ENCODE measurements around the gene ZNF318.
"Not testable (repeated sequence)": the region's sequence is repeated elsewhere in the genome, so short reads cannot be mapped to it uniquely, and the experiment has no call there.

Gene ZNF318

GRCh38 chr6:43335469-43335868, 34.0 kb downstream of the ZNF318 start:
- DNase-seq = no peak

- no peak for DNase-seq
These were observed 34.9 kb downstream of the ZNF318 start for GRCh38 chr6:43334466-43335095.

- DNase-seq = no peak
These were observed 37.6 kb downstream of the ZNF318 start for GRCh38 chr6:43331891-43332290.

- DNase-seq = no peak
These were observed 38.0 kb downstream of the ZNF318 start for GRCh38 chr6:43331470-43331869.

GRCh38 chr6:43328528-43328927, 40.9 kb downstream of the ZNF318 start:
- DNase-seq = no peak

GRCh38 chr6:43325876-43326275, 43.6 kb downstream of the ZNF318 start:
- DNase-seq = no peak

GRCh38 chr6:43318011-43318410, 51.4 kb downstream of the ZNF318 start:
- no peak for DNase-seq

GRCh38 chr6:43313813-43314212, 55.6 kb downstream of the ZNF318 start:
- DNase-seq = no peak

- no peak for DNase-seq
These were observed 57.8 kb downstream of the ZNF318 start for GRCh38 chr6:43311666-43312065.

- no peak for DNase-seq
These were observed 58.8 kb downstream of the ZNF318 start for GRCh38 chr6:43310624-43311023.

- DNase-seq = no peak
These were observed 59.3 kb downstream of the ZNF318 start for GRCh38 chr6:43310134-43310533.

GRCh38 chr6:43308990-43309477, 60.4 kb downstream of the ZNF318 start:
- no peak for DNase-seq

- peak; percentile 70 for DNase-seq
These were observed 61.1 kb downstream of the ZNF318 start, which contains the start of gene CRIP3 for GRCh38 chr6:43308101-43308989. TSS of gene CRIP3 (minus strand) at chr6:43308826. CDS start at chr6:43308792, 34 bp downstream.

- no peak for DNase-seq
These were observed 61.9 kb downstream of the ZNF318 start for GRCh38 chr6:43307451-43308100.

GRCh38 chr6:43306086-43306485, 63.4 kb downstream of the ZNF318 start:
- DNase-seq = no peak

GRCh38 chr6:43304882-43305281, 64.6 kb downstream of the ZNF318 start:
- DNase-seq = no peak

- DNase-seq = no peak
These were observed 65.1 kb downstream of the ZNF318 start for GRCh38 chr6:43304361-43304760.

GRCh38 chr6:43303751-43304331, 65.6 kb downstream of the ZNF318 start:
- DNase-seq = no peak

GRCh38 chr6:43303006-43303405, 66.4 kb downstream of the ZNF318 start:
- not testable (repeated sequence) for DNase-seq

GRCh38 chr6:43302126-43302525, 67.3 kb downstream of the ZNF318 start:
- DNase-seq = no peak

- DNase-seq = no peak
These were observed 68.2 kb downstream of the ZNF318 start for GRCh38 chr6:43301081-43301870.

Measured in activated CD4-positive, CD25-positive, alpha-beta regulatory T cell treated with anti-CD3 and anti-CD28 coated beads, Interleukin-2, amount 50 U/mL, for 72 hours (primary cell).